ENCODE measurements around the gene ZNF629.

ZNF629 gene

GRCh38 chr16:30737794-30738648, 49.0 kb downstream of the ZNF629 start:
- H3K4me1 ChIP-seq (ENCODE audit: control insufficient read depth, insufficient read depth, low read depth, low read length) = peaks cover 8% of the 10 kb centered on the region
- no peaks in the 10 kb centered on the region for H3K27me3 ChIP-seq (ENCODE audit: control insufficient read depth in 1 of 2, insufficient read depth in 1 of 2, low read length in 2 of 2)
- H3K23ac ChIP-seq (ENCODE audit: low read length in 2 of 2) = peak overlapping the region in 1 of 2 experiments; percentile 77
- no peak overlapping the region for H4K91ac ChIP-seq (ENCODE audit: low read length)
- no peak overlapping the region for H2BK12ac ChIP-seq (ENCODE audit: low read length in 2 of 2)
- WGBS = 97% methylated on average over 24 of the region's 25 CpGs
- no peak overlapping the region for H4K8ac ChIP-seq (ENCODE audit: low read length)
- DNase-seq = no peak
- no peak overlapping the region for H2AFZ ChIP-seq (ENCODE audit: low read depth, low read length)
- no peak overlapping the region for H2BK15ac ChIP-seq (ENCODE audit: low read depth, poor library complexity, severe bottlenecking)
- H3K9ac ChIP-seq (ENCODE audit: low read length) = no peak overlapping the region
- no peak overlapping the region for H3K18ac ChIP-seq (ENCODE audit: low read depth in 1 of 2, low read length in 2 of 2)
- H3K36me3 ChIP-seq (ENCODE audit: control insufficient read depth in 1 of 2, insufficient read depth in 2 of 2, low read depth in 1 of 2, low read length in 2 of 2) = peaks cover 63 to 77% of the 10 kb centered on the region in 2 experiments
- no peak overlapping the region for H2AK5ac ChIP-seq (ENCODE audit: low read length, severe bottlenecking)
- no peak overlapping the region for H3K4me3 ChIP-seq (ENCODE audit: insufficient read depth in 1 of 2, low read depth in 1 of 2, low read length in 2 of 2)
- H2BK5ac ChIP-seq (ENCODE audit: low read depth, low read length, poor library complexity, severe bottlenecking) = no peak overlapping the region
- no peak overlapping the region for H3K27ac ChIP-seq (ENCODE audit: low read length, poor library complexity, severe bottlenecking)
- no peak overlapping the region for H2BK120ac ChIP-seq (ENCODE audit: low read depth, low read length)
- H3K4ac ChIP-seq (ENCODE audit: low read depth in 1 of 2, low read length in 2 of 2) = no peak overlapping the region
- H3K9me3 ChIP-seq (ENCODE audit: control insufficient read depth, low read length) = no peaks in the 10 kb centered on the region
- no peak overlapping the region for H3K4me2 ChIP-seq (ENCODE audit: low read length, poor library complexity, severe bottlenecking)
- H3K14ac ChIP-seq (ENCODE audit: low read length in 2 of 2) = no peak overlapping the region
- H3K79me1 ChIP-seq (replicated peaks; ENCODE audit: low read length, poor library complexity, severe bottlenecking) = peaks cover 46% of the 10 kb centered on the region

- Histone ChIP-seq H4K91ac (ENCODE audit: low read length) (no peak overlapping the region), H2AFZ (ENCODE audit: low read depth, low read length) (no peak overlapping the region)
- 98% methylated on average over 16 of the region's 17 CpGs for WGBS
These were observed 49.8 kb downstream of the ZNF629 start for GRCh38 chr16:30736995-30737793.

GRCh38 chr16:30731411-30731810, 55.6 kb downstream of the ZNF629 start:
- WGBS = 93% methylated on average over 2 of the region's 3 CpGs

More at GRCh38 chr16:30736995-30737793, 49.8 kb downstream of the ZNF629 start:
- no peak overlapping the region for H3K4me2 ChIP-seq (ENCODE audit: low read length, poor library complexity, severe bottlenecking)
- no peak overlapping the region for H3K27ac ChIP-seq (ENCODE audit: low read length, poor library complexity, severe bottlenecking)
- H3K36me3 ChIP-seq (ENCODE audit: control insufficient read depth in 1 of 2, insufficient read depth in 2 of 2, low read depth in 1 of 2, low read length in 2 of 2) = peaks cover 62 to 80% of the 10 kb centered on the region in 2 experiments
- no peak overlapping the region for H4K8ac ChIP-seq (ENCODE audit: low read length)
- DNase-seq = no peak
- no peak overlapping the region for H2BK120ac ChIP-seq (ENCODE audit: low read depth, low read length)
- no peak overlapping the region for H3K4ac ChIP-seq (ENCODE audit: low read depth in 1 of 2, low read length in 2 of 2)
- no peak overlapping the region for H3K14ac ChIP-seq (ENCODE audit: low read length in 2 of 2)
- H3K9ac ChIP-seq (ENCODE audit: low read length) = no peak overlapping the region
- H2AK5ac ChIP-seq (ENCODE audit: low read length, severe bottlenecking) = no peak overlapping the region
- no peaks in the 10 kb centered on the region for H3K27me3 ChIP-seq (ENCODE audit: control insufficient read depth in 1 of 2, insufficient read depth in 1 of 2, low read length in 2 of 2)
- no peak overlapping the region for H2BK12ac ChIP-seq (ENCODE audit: low read length in 2 of 2)
- no peak overlapping the region for H3K4me3 ChIP-seq (ENCODE audit: insufficient read depth in 1 of 2, low read depth in 1 of 2, low read length in 2 of 2)
- H3K9me3 ChIP-seq (ENCODE audit: control insufficient read depth, low read length) = no peaks in the 10 kb centered on the region
- no peak overlapping the region for H2BK5ac ChIP-seq (ENCODE audit: low read depth, low read length, poor library complexity, severe bottlenecking)
- peaks cover 8% of the 10 kb centered on the region for H3K4me1 ChIP-seq (ENCODE audit: control insufficient read depth, insufficient read depth, low read depth, low read length)
- peak overlapping the region in 1 of 2 experiments; percentile 77 for H3K23ac ChIP-seq (ENCODE audit: low read length in 2 of 2)
- peaks cover 44% of the 10 kb centered on the region for H3K79me1 ChIP-seq (replicated peaks; ENCODE audit: low read length, poor library complexity, severe bottlenecking)
- no peak overlapping the region for H2BK15ac ChIP-seq (ENCODE audit: low read depth, poor library complexity, severe bottlenecking)
- no peak overlapping the region for H3K18ac ChIP-seq (ENCODE audit: low read depth in 1 of 2, low read length in 2 of 2)

More at GRCh38 chr16:30731411-30731810, 55.6 kb downstream of the ZNF629 start:
- DNase-seq = peak; percentile 22
- Histone ChIP-seq H4K8ac (ENCODE audit: low read length) (no peak overlapping the region), H3K36me3 (ENCODE audit: control insufficient read depth in 1 of 2, insufficient read depth in 2 of 2, low read depth in 1 of 2, low read length in 2 of 2) (peaks cover 60 to 93% of the 10 kb centered on the region in 2 experiments), H3K79me1 (replicated peaks; ENCODE audit: low read length, poor library complexity, severe bottlenecking) (peaks cover 40% of the 10 kb centered on the region), H2BK5ac (ENCODE audit: low read depth, low read length, poor library complexity, severe bottlenecking) (no peak overlapping the region), H2BK12ac (ENCODE audit: low read length in 2 of 2) (no peak overlapping the region), H2BK15ac (ENCODE audit: low read depth, poor library complexity, severe bottlenecking) (no peak overlapping the region), H3K23ac (ENCODE audit: low read length in 2 of 2) (no peak overlapping the region), H3K4me1 (ENCODE audit: control insufficient read depth, insufficient read depth, low read depth, low read length) (peaks cover 2% of the 10 kb centered on the region), H2BK120ac (ENCODE audit: low read depth, low read length) (no peak overlapping the region), H4K91ac (ENCODE audit: low read length) (no peak overlapping the region), H3K18ac (ENCODE audit: low read depth in 1 of 2, low read length in 2 of 2) (no peak overlapping the region), H3K4ac (ENCODE audit: low read depth in 1 of 2, low read length in 2 of 2) (no peak overlapping the region), H3K9ac (ENCODE audit: low read length) (no peak overlapping the region), H2AFZ (ENCODE audit: low read depth, low read length) (no peak overlapping the region), H3K4me2 (ENCODE audit: low read length, poor library complexity, severe bottlenecking) (no peak overlapping the region), H3K4me3 (ENCODE audit: insufficient read depth in 1 of 2, low read depth in 1 of 2, low read length in 2 of 2) (no peak overlapping the region), H3K27me3 (ENCODE audit: control insufficient read depth in 1 of 2, insufficient read depth in 1 of 2, low read length in 2 of 2) (no peaks in the 10 kb centered on the region), H3K27ac (ENCODE audit: low read length, poor library complexity, severe bottlenecking) (no peak overlapping the region), H3K14ac (ENCODE audit: low read length in 2 of 2) (no peak overlapping the region), H3K9me3 (ENCODE audit: control insufficient read depth, low read length) (no peaks in the 10 kb centered on the region), H2AK5ac (ENCODE audit: low read length, severe bottlenecking) (no peak overlapping the region)
